SK-N-SH treated with all-trans-retinoic acid at 6 μM for 48 hours (cell line): Measurements from ENCODE around the gene JOSD2.

ENCODE experiments used
- ATAC-seq: fragments of 200-7000 bp; cut with Tn5 transposase; 3 replicates; pipeline ENCODE4 v1.9.1; 2020; ENCODE audit warnings: mild to moderate bottlenecking, moderate library complexity
- ARNTL ChIP-seq: fragments of 450-650 bp; formaldehyde crosslinking; IDR thresholded peaks from 2 replicates; pipeline ENCODE4 v1.5.0; 2020; ENCODE audit warnings: low read depth, mild to moderate bottlenecking, moderate library complexity, borderline replicate concordance
- BACH2 ChIP-seq: fragments of 250-450 bp; sonication (Bioruptor Pico); IDR thresholded peaks from 2 replicates; pipeline ENCODE4 v1.9.0; 2021; ENCODE audit warnings: mild to moderate bottlenecking, borderline replicate concordance
- CSDC2 ChIP-seq: fragments of 250-450 bp; sonication (Bioruptor Pico); IDR thresholded peaks from 2 replicates; pipeline ENCODE4 v1.5.0; 2020; ENCODE audit warnings: mild to moderate bottlenecking, moderate library complexity
- ISL1 ChIP-seq: fragments of 250-450 bp; sonication (Bioruptor Pico); IDR thresholded peaks from 2 replicates; pipeline ENCODE4 v2.1.2; 2022; ENCODE audit warnings: mild to moderate bottlenecking, moderate library complexity
- OSR1 ChIP-seq: fragments of 250-450 bp; sonication (Bioruptor Pico); IDR thresholded peaks from 2 replicates; pipeline ENCODE4 v1.8.0; 2022; ENCODE audit warnings: moderate library complexity, mild to moderate bottlenecking, inconsistent platforms
- PPARA ChIP-seq: fragments of 250-450 bp; sonication (Bioruptor Pico); IDR thresholded peaks from 2 replicates; pipeline ENCODE4 v1.5.0; 2020; ENCODE audit warnings: mild to moderate bottlenecking, borderline replicate concordance
- RARB ChIP-seq: fragments of 250-450 bp; sonication (Bioruptor Pico); IDR thresholded peaks from 2 replicates; pipeline ENCODE4 v1.8.0; 2021; ENCODE audit warnings: mild to moderate bottlenecking, moderate library complexity
- SNAI2 ChIP-seq: fragments of 250-450 bp; sonication (Bioruptor Pico); IDR thresholded peaks from 2 replicates; pipeline ENCODE4 v1.5.0; 2020; ENCODE audit warnings: mild to moderate bottlenecking, moderate library complexity
- TCF4 ChIP-seq: fragments of 250-450 bp; sonication (Bioruptor Pico); IDR thresholded peaks from 2 replicates; pipeline ENCODE4 v1.8.0; 2021; ENCODE audit warnings: mild to moderate bottlenecking, moderate library complexity, borderline replicate concordance
- TOX ChIP-seq: fragments of 250-450 bp; sonication (Bioruptor Pico); IDR thresholded peaks from 2 replicates; pipeline ENCODE4 v1.8.0; 2021; ENCODE audit warnings: mild to moderate bottlenecking, moderate library complexity, borderline replicate concordance
- TSHZ2 ChIP-seq: fragments of 250-450 bp; sonication (Bioruptor Pico); IDR thresholded peaks from 2 replicates; pipeline ENCODE4 v1.5.0; 2020; ENCODE audit warnings: mild to moderate bottlenecking, moderate library complexity
- ZC3H10 ChIP-seq: fragments of 250-450 bp; sonication (Bioruptor Pico); IDR thresholded peaks from 2 replicates; pipeline ENCODE4 v1.5.1; 2021; ENCODE audit warnings: mild to moderate bottlenecking, moderate library complexity
- ZFP30 ChIP-seq: fragments of 450-650 bp; formaldehyde crosslinking; IDR thresholded peaks from 2 replicates; pipeline ENCODE4 v1.5.0; 2022; ENCODE audit warnings: mild to moderate bottlenecking, moderate library complexity
- ZNF565 ChIP-seq: fragments of 450-650 bp; formaldehyde crosslinking; conservative IDR thresholded peaks from 2 replicates; pipeline ENCODE4 v1.5.0; 2020; ENCODE audit warnings: low read depth, mild to moderate bottlenecking, moderate library complexity
- ZNF70 ChIP-seq: fragments of 450-650 bp; formaldehyde crosslinking; IDR thresholded peaks from 2 replicates; pipeline ENCODE4 v1.5.0; 2020; ENCODE audit warnings: mild to moderate bottlenecking, moderate library complexity
- TF ChIP-seq, protein P1 (sequence below): fragments of 250-450 bp; sonication (Bioruptor Pico); IDR thresholded peaks from 2 replicates; pipeline ENCODE4 v1.5.1; 2021; ENCODE audit warnings: mild to moderate bottlenecking, moderate library complexity
- TF ChIP-seq, protein P2 (sequence below): fragments of 250-450 bp; sonication (Bioruptor Pico); IDR thresholded peaks from 2 replicates; pipeline ENCODE4 v1.8.0; 2021; ENCODE audit warnings: low read depth, mild to moderate bottlenecking, moderate library complexity, borderline replicate concordance
- TF ChIP-seq, protein P3 (sequence below): fragments of 250-450 bp; sonication (Bioruptor Pico); IDR thresholded peaks from 2 replicates; pipeline ENCODE4 v1.5.1; 2020; ENCODE audit warnings: low read depth, mild to moderate bottlenecking, moderate library complexity
- TF ChIP-seq, protein P4 (sequence below): fragments of 250-450 bp; sonication (Bioruptor Pico); IDR thresholded peaks from 2 replicates; pipeline ENCODE4 v1.8.0; 2020; ENCODE audit warnings: mild to moderate bottlenecking, moderate library complexity, borderline replicate concordance

JOSD2 gene

DNA sequence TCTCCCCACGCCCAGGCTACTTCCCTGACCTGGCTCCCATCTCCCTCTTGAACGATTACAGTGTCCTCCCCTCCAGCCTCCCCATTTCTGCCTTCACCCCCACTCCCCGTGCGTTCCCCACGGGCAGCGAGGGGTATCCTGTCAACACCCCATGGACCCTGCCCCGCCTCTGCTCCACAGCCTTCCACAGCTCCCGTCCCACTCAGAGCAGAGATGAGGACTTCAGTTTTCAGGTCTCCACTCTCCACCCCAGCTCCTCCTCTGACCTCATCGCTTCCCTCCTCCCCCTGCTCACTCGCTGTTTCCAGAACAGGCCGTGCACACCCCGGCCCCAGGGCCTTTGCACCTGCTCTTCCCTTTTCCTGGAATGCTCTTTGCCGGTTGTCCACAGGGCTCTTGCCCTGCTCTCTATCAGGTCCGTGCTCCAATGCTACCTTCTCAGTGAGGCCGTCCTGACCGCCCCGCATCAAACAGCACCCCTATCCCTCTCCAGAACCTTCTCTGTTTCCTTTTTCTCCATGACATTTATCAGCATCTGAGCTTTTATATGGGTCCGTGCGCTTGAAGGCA is 42.2 kb upstream of the JOSD2 start:
- ATAC-seq: no peak
- TF ChIP-seq ZNF565 (CRISPR knock-in tag): no peak
- TF ChIP-seq ZNF70 (CRISPR knock-in tag): no peak
- no peak for TF ChIP-seq ZC3H10 (CRISPR knock-in tag)
- no peak for TF ChIP-seq OSR1 (CRISPR knock-in tag)
- TF ChIP-seq CSDC2 (CRISPR knock-in tag): no peak
- TF ChIP-seq SNAI2 (CRISPR knock-in tag): no peak
- TF ChIP-seq TOX: no peak
- no peak for TF ChIP-seq PPARA (CRISPR knock-in tag)
- TF ChIP-seq, protein P1, sequence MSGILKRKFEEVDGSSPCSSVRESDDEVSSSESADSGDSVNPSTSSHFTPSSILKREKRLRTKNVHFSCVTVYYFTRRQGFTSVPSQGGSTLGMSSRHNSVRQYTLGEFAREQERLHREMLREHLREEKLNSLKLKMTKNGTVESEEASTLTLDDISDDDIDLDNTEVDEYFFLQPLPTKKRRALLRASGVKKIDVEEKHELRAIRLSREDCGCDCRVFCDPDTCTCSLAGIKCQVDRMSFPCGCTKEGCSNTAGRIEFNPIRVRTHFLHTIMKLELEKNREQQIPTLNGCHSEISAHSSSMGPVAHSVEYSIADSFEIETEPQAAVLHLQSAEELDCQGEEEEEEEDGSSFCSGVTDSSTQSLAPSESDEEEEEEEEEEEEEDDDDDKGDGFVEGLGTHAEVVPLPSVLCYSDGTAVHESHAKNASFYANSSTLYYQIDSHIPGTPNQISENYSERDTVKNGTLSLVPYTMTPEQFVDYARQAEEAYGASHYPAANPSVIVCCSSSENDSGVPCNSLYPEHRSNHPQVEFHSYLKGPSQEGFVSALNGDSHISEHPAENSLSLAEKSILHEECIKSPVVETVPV: no peak
- TF ChIP-seq BACH2 (CRISPR knock-in tag): no peak

DNA sequence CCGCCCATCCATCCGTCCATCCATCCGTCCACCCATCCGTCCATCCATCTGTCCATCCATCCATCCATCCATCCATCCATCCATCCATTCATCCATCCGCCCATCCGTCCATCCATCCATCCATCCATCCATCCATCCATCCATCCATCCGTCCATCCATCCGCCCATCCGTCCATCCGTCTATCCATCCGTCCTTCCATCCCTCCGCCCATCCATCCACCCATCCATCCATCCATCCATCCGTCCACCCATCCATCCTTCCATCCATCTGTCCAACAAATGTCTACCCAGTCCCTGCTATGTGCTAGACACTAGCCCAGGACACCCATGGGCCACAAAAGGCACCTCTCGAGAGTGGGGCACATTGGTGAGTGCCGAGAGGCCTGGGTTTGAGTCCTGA is 41.5 kb upstream of the JOSD2 start:
- ATAC-seq: no peak
- TF ChIP-seq OSR1 (CRISPR knock-in tag) (no peak), TCF4 (CRISPR knock-in tag) (no peak), SNAI2 (CRISPR knock-in tag) (no peak), ARNTL (CRISPR knock-in tag) (no peak), BACH2 (CRISPR knock-in tag) (no peak), TSHZ2 (CRISPR knock-in tag) (no peak), TOX (no peak), RARB (CRISPR knock-in tag) (no peak), CSDC2 (CRISPR knock-in tag) (no peak), ISL1 (no peak)
- TF ChIP-seq, protein P1: no peak
- TF ChIP-seq, protein P2, sequence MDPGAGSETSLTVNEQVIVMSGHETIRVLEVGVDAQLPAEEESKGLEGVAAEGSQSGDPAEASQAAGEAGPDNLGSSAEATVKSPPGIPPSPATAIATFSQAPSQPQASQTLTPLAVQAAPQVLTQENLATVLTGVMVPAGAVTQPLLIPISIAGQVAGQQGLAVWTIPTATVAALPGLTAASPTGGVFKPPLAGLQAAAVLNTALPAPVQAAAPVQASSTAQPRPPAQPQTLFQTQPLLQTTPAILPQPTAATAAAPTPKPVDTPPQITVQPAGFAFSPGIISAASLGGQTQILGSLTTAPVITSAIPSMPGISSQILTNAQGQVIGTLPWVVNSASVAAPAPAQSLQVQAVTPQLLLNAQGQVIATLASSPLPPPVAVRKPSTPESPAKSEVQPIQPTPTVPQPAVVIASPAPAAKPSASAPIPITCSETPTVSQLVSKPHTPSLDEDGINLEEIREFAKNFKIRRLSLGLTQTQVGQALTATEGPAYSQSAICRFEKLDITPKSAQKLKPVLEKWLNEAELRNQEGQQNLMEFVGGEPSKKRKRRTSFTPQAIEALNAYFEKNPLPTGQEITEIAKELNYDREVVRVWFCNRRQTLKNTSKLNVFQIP (CRISPR knock-in tag): no peak

DNA sequence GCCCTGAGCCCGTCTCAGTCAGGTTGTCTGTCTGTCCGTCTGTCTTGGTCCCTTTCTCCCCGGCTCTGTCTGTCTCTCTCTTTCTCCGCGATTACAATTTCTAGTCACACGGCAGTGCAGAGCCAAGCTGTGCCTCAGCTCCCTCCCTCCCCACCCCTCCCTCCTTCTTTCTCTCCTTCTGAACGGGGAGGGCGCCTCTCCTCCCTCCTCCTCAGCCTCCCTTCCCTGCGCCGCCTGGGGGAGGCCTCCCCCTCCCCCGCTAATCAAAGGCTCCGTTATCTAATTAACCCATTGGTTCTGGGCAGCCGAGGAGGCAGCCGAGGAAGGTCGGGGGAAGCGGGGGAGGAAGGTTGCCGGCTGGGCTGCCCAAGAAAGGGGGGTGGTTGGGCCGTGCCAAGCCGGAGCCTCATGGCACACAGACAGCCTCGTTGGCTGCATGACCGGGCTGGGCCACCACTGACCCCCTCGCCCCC is 40.8 kb upstream of the JOSD2 start:
- TF ChIP-seq ZFP30 (CRISPR knock-in tag) (no peak), ZC3H10 (CRISPR knock-in tag) (no peak), ZNF565 (CRISPR knock-in tag) (no peak)
- TF ChIP-seq, protein P3, sequence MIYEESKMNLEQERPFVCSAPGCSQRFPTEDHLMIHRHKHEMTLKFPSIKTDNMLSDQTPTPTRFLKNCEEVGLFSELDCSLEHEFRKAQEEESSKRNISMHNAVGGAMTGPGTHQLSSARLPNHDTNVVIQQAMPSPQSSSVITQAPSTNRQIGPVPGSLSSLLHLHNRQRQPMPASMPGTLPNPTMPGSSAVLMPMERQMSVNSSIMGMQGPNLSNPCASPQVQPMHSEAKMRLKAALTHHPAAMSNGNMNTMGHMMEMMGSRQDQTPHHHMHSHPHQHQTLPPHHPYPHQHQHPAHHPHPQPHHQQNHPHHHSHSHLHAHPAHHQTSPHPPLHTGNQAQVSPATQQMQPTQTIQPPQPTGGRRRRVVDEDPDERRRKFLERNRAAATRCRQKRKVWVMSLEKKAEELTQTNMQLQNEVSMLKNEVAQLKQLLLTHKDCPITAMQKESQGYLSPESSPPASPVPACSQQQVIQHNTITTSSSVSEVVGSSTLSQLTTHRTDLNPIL: no peak
- TF ChIP-seq, protein P4, sequence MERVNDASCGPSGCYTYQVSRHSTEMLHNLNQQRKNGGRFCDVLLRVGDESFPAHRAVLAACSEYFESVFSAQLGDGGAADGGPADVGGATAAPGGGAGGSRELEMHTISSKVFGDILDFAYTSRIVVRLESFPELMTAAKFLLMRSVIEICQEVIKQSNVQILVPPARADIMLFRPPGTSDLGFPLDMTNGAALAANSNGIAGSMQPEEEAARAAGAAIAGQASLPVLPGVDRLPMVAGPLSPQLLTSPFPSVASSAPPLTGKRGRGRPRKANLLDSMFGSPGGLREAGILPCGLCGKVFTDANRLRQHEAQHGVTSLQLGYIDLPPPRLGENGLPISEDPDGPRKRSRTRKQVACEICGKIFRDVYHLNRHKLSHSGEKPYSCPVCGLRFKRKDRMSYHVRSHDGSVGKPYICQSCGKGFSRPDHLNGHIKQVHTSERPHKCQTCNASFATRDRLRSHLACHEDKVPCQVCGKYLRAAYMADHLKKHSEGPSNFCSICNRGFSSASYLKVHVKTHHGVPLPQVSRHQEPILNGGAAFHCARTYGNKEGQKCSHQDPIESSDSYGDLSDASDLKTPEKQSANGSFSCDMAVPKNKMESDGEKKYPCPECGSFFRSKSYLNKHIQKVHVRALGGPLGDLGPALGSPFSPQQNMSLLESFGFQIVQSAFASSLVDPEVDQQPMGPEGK (CRISPR knock-in tag): peak; percentile 42; the same call in 1 of the 2 replicates
- TF ChIP-seq, protein P1: no peak
- ATAC-seq: no peak
